Neural progenitor cell (in vitro differentiated cells): Measurements from ENCODE around the gene ZNF716. TPM values are rescaled to one million over a fixed set of nuclear protein-coding genes. Genes with fewer than 3 reads are reported as not detected.

Experiments used
- DNase-seq: peaks from one replicate; pipeline ENCODE4 v3.0.0-alpha.2; 2016; ENCODE audit warnings: low spot score
- H2AFZ ChIP-seq: fragments of 200-600 bp; sonication (generic); replicated peaks from 2 replicates; pipeline ENCODE4 v1.6.1; 2016; ENCODE audit warnings: antibody characterized with exemption
- H3F3A ChIP-seq: fragments of 200-600 bp; sonication (generic); 2 replicates; pipeline ENCODE4 v1.6.1; 2016; ENCODE audit warnings: antibody characterized with exemption, low read depth
- H3K27ac ChIP-seq: fragments of 200-600 bp; sonication (generic); 2 replicates; pipeline ENCODE4 v1.5.1; 2016; ENCODE audit warnings: mild to moderate bottlenecking
- H3K27me3 ChIP-seq: fragments of 200-600 bp; sonication (generic); 2 replicates; pipeline ENCODE4 v1.6.1; 2016; ENCODE audit warnings: mild to moderate bottlenecking, moderate library complexity
- H3K36me3 ChIP-seq: fragments of 200-600 bp; sonication (generic); 2 replicates; pipeline ENCODE4 v1.5.1; 2016
- H3K4me1 ChIP-seq: fragments of 200-600 bp; sonication (generic); 2 replicates; pipeline ENCODE4 v1.6.1; 2016; ENCODE audit warnings: mixed run types
- H3K4me2 ChIP-seq: fragments of 200-600 bp; sonication (generic); 2 replicates; pipeline ENCODE4 v1.6.1; 2016
- H3K4me3 ChIP-seq: fragments of 200-600 bp; sonication (generic); 2 replicates; pipeline ENCODE4 v1.5.1; 2016
- H3K79me2 ChIP-seq: fragments of 200-600 bp; sonication (generic); 2 replicates; pipeline ENCODE4 v1.6.1; 2016; ENCODE audit warnings: low read depth
- H3K9ac ChIP-seq: fragments of 200-600 bp; sonication (generic); 2 replicates; pipeline ENCODE4 v1.6.1; 2016
- H3K9me3 ChIP-seq: fragments of 200-600 bp; sonication (generic); 2 replicates; pipeline ENCODE4 v1.5.1; 2016; ENCODE audit warnings: low read depth
- H4K20me1 ChIP-seq: fragments of 200-600 bp; sonication (generic); 2 replicates; pipeline ENCODE4 v1.6.1; 2016; ENCODE audit warnings: low read depth
- H3K27ac Mint-ChIP-seq: 3 replicates; pipeline ENCODE4 v1.8.0; 2021; ENCODE audit warnings: mixed read lengths
- H3K27me3 Mint-ChIP-seq: 2 replicates; pipeline ENCODE4 v1.8.0; 2022; ENCODE audit warnings: low read depth, mild to moderate bottlenecking, inconsistent platforms, moderate library complexity, mixed read lengths; ENCODE audit not compliant: insufficient read depth
- H3K36me3 Mint-ChIP-seq: 3 replicates; pipeline ENCODE4 v1.8.0; 2021; ENCODE audit warnings: mixed read lengths
- H3K4me1 Mint-ChIP-seq: 3 replicates; pipeline ENCODE4 v1.8.0; 2021; ENCODE audit warnings: mixed read lengths
- H3K4me3 Mint-ChIP-seq: 3 replicates; pipeline ENCODE4 v1.8.0; 2021; ENCODE audit warnings: mild to moderate bottlenecking, moderate library complexity, mixed read lengths
- H3K9me3 Mint-ChIP-seq: 3 replicates; pipeline ENCODE4 v1.8.0; 2020; ENCODE audit warnings: mixed read lengths
- EZH2 ChIP-seq: fragments of 200-600 bp; sonication (generic); IDR thresholded peaks from 2 replicates; pipeline ENCODE4 v1.6.1; 2017; ENCODE audit warnings: antibody characterized with exemption, mild to moderate bottlenecking, moderate library complexity
- EZH2phosphoT487 ChIP-seq: fragments of 200-600 bp; sonication (generic); IDR thresholded peaks from 2 replicates; pipeline ENCODE4 v1.6.1; 2017; ENCODE audit warnings: antibody characterized with exemption
- total RNA-seq: library from RNA; depleted of rRNA; stranded (reverse); fragments of >200 nt; gene quantifications from 2 replicates; pipeline ENCODE4 v1.2.3, GENCODE V29; 2015; ENCODE audit warnings: low replicate concordance
- TF ChIP-seq, protein P1 (sequence below): fragments of 200-600 bp; sonication (generic); IDR thresholded peaks from 2 replicates; pipeline ENCODE4 v1.5.1; 2017; ENCODE audit warnings: antibody characterized with exemption, mild to moderate bottlenecking

Gene ZNF716
- total RNA-seq, 1 donor from 2014 or later, result not detected

GRCh38 chr7:57414415-57414814 lies 35.6 kb upstream of the ZNF716 start:
- H3K27me3 ChIP-seq, result no peaks in the 10 kb centered on the region
- H3K4me1 Mint-ChIP-seq, result no peaks in the 10 kb centered on the region
- H3K4me1 ChIP-seq, result no peaks in the 10 kb centered on the region
- H3K36me3 Mint-ChIP-seq, result no peaks in the 10 kb centered on the region
- H3K9ac ChIP-seq, result no peak overlapping the region
- H3K27ac Mint-ChIP-seq, result no peak overlapping the region
- H3K4me3 Mint-ChIP-seq, result no peak overlapping the region
- H3K9me3 ChIP-seq, result peaks cover 7% of the 10 kb centered on the region
- peaks cover 3% of the 10 kb centered on the region for H3K27me3 Mint-ChIP-seq
- no peaks in the 10 kb centered on the region for H3K36me3 ChIP-seq
- H3K4me3 ChIP-seq, result no peak overlapping the region
- H3F3A ChIP-seq, result no peaks in the 10 kb centered on the region
- no peak overlapping the region for H3K4me2 ChIP-seq
- no peak for DNase-seq
- no peaks in the 10 kb centered on the region for H4K20me1 ChIP-seq
- no peaks in the 10 kb centered on the region for H3K79me2 ChIP-seq
- no peak overlapping the region for H2AFZ ChIP-seq
- H3K9me3 Mint-ChIP-seq, result peaks cover 73% of the 10 kb centered on the region
- TF ChIP-seq EZH2 (no peak), EZH2phosphoT487 (no peak)
- TF ChIP-seq, protein P1, sequence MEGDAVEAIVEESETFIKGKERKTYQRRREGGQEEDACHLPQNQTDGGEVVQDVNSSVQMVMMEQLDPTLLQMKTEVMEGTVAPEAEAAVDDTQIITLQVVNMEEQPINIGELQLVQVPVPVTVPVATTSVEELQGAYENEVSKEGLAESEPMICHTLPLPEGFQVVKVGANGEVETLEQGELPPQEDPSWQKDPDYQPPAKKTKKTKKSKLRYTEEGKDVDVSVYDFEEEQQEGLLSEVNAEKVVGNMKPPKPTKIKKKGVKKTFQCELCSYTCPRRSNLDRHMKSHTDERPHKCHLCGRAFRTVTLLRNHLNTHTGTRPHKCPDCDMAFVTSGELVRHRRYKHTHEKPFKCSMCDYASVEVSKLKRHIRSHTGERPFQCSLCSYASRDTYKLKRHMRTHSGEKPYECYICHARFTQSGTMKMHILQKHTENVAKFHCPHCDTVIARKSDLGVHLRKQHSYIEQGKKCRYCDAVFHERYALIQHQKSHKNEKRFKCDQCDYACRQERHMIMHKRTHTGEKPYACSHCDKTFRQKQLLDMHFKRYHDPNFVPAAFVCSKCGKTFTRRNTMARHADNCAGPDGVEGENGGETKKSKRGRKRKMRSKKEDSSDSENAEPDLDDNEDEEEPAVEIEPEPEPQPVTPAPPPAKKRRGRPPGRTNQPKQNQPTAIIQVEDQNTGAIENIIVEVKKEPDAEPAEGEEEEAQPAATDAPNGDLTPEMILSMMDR, result no peak
- H3K27ac ChIP-seq, result no peak overlapping the region

- H3K36me3 Mint-ChIP-seq, result no peaks in the 10 kb centered on the region
- H3K27me3 Mint-ChIP-seq, result peaks cover 3% of the 10 kb centered on the region
- Histone ChIP-seq H4K20me1 (no peaks in the 10 kb centered on the region), H2AFZ (no peak overlapping the region), H3K9ac (no peak overlapping the region), H3K4me3 (no peak overlapping the region), H3F3A (no peaks in the 10 kb centered on the region), H3K36me3 (no peaks in the 10 kb centered on the region), H3K4me1 (no peaks in the 10 kb centered on the region), H3K4me2 (no peak overlapping the region), H3K79me2 (no peaks in the 10 kb centered on the region), H3K27ac (no peak overlapping the region), H3K9me3 (peaks cover 8% of the 10 kb centered on the region), H3K27me3 (no peaks in the 10 kb centered on the region)
- peaks cover 71% of the 10 kb centered on the region for H3K9me3 Mint-ChIP-seq
- DNase-seq, result no peak
- no peaks in the 10 kb centered on the region for H3K4me1 Mint-ChIP-seq
- TF ChIP-seq EZH2phosphoT487 (no peak), EZH2 (no peak)
- TF ChIP-seq, protein P1, result no peak
- H3K4me3 Mint-ChIP-seq, result no peak overlapping the region
- no peak overlapping the region for H3K27ac Mint-ChIP-seq
Observed at GRCh38 chr7:57414852-57415251, 35.1 kb upstream of the ZNF716 start.

GRCh38 chr7:57415326-57415725 lies 34.7 kb upstream of the ZNF716 start:
- peaks cover 67% of the 10 kb centered on the region for H3K9me3 Mint-ChIP-seq
- H3K4me1 Mint-ChIP-seq, result no peaks in the 10 kb centered on the region
- no peaks in the 10 kb centered on the region for H3K36me3 Mint-ChIP-seq

More at GRCh38 chr7:57415326-57415725, 34.7 kb upstream of the ZNF716 start:
- no peaks in the 10 kb centered on the region for H3K79me2 ChIP-seq
- Mint-ChIP-seq H3K27me3 (peaks cover 3% of the 10 kb centered on the region), H3K4me3 (no peak overlapping the region), H3K27ac (no peak overlapping the region)
- H3K4me2 ChIP-seq, result no peak overlapping the region
- no peak overlapping the region for H3K27ac ChIP-seq
- no peaks in the 10 kb centered on the region for H4K20me1 ChIP-seq
- H2AFZ ChIP-seq, result no peak overlapping the region
- no peaks in the 10 kb centered on the region for H3K4me1 ChIP-seq
- no peak overlapping the region for H3K9ac ChIP-seq
- no peaks in the 10 kb centered on the region for H3F3A ChIP-seq
- DNase-seq, result no peak
- H3K9me3 ChIP-seq, result peaks cover 12% of the 10 kb centered on the region
- no peaks in the 10 kb centered on the region for H3K36me3 ChIP-seq
- H3K4me3 ChIP-seq, result no peak overlapping the region
- TF ChIP-seq EZH2phosphoT487 (no peak), EZH2 (no peak)
- TF ChIP-seq, protein P1, result no peak
- H3K27me3 ChIP-seq, result no peaks in the 10 kb centered on the region
